HG02981 (cell line): Measurements from ENCODE around the gene ITPR1.

Experiments
- ATAC-seq: cut with Tn5 transposase; IDR thresholded peaks from one replicate; pipeline ENCODE4 v1.9.1; 2021; ENCODE audit warnings: mild to moderate bottlenecking, moderate library complexity; ENCODE audit not compliant: unreplicated experiment

Gene ITPR1

GRCh38 chr3:4564928-4565586 is 71.9 kb downstream of the ITPR1 start:
- no peak for ATAC-seq

GRCh38 chr3:4565809-4566501 is 72.8 kb downstream of the ITPR1 start:
- ATAC-seq = no peak

GRCh38 chr3:4568841-4569240 is 75.7 kb downstream of the ITPR1 start:
- no peak for ATAC-seq

- peak; percentile 51 for ATAC-seq
Measured at GRCh38 chr3:4570840-4571621, 77.9 kb downstream of the ITPR1 start.

- no peak for ATAC-seq
Measured at GRCh38 chr3:4571690-4572334, 78.7 kb downstream of the ITPR1 start.

GRCh38 chr3:4573153-4573552 is 80.0 kb downstream of the ITPR1 start:
- no peak for ATAC-seq

- no peak for ATAC-seq
Measured at GRCh38 chr3:4574426-4574965, 81.3 kb downstream of the ITPR1 start.

- no peak for ATAC-seq
Measured at GRCh38 chr3:4575381-4575780, 82.2 kb downstream of the ITPR1 start.

GRCh38 chr3:4577721-4578120 is 84.6 kb downstream of the ITPR1 start:
- no peak for ATAC-seq

GRCh38 chr3:4580346-4581123 is 87.4 kb downstream of the ITPR1 start:
- ATAC-seq = no peak

GRCh38 chr3:4581124-4581424 is 87.9 kb downstream of the ITPR1 start:
- ATAC-seq = no peak

- no peak for ATAC-seq
Measured at GRCh38 chr3:4581498-4581897, 88.3 kb downstream of the ITPR1 start.

GRCh38 chr3:4581920-4582611 is 88.9 kb downstream of the ITPR1 start:
- ATAC-seq = no peak

GRCh38 chr3:4582624-4583023 is 89.5 kb downstream of the ITPR1 start:
- no peak for ATAC-seq

- ATAC-seq = no peak
Measured at GRCh38 chr3:4583416-4583815, 90.3 kb downstream of the ITPR1 start.

- peak; percentile 33 for ATAC-seq
Measured at GRCh38 chr3:4584456-4585249, 91.5 kb downstream of the ITPR1 start.

GRCh38 chr3:4586381-4586780 is 93.2 kb downstream of the ITPR1 start:
- ATAC-seq = no peak

GRCh38 chr3:4587061-4587837 is 94.1 kb downstream of the ITPR1 start:
- no peak for ATAC-seq

GRCh38 chr3:4587838-4588105 is 94.6 kb downstream of the ITPR1 start:
- ATAC-seq = no peak
